Calu3 (cell line): ENCODE results near the gene GMDS. TPM values are rescaled to one million over a fixed set of nuclear protein-coding genes. Genes with fewer than 3 reads are reported as not detected.
A peak's percentile ranks its signal among the peaks of the same experiment; 100 is the strongest.

ENCODE experiments used
- BruUV-seq: library from RNA; stranded (reverse); fragments of 400-500 nt; replicated peaks from 2 replicates; lab custom pipeline; 2021; lab: Mats Ljungman, UMichigan
- CTCF ChIA-PET: fragments of 300-600 bp; sonication (Branson Sonifier 250); formaldehyde crosslinking; loops from one replicate; lab custom pipeline; 2022; ENCODE audit warnings: antibody characterized with exemption; lab: Charles Lee
- DNase-seq: peaks from one replicate; pipeline ENCODE4 v3.0.0; 2022
- H3K27ac Mint-ChIP-seq: one replicate; pipeline ENCODE4 v1.8.0; 2022; ENCODE audit warnings: mixed read lengths; ENCODE audit not compliant: unreplicated experiment
- H3K27me3 Mint-ChIP-seq: one replicate; pipeline ENCODE4 v1.8.0; 2022; ENCODE audit warnings: mixed read lengths; ENCODE audit not compliant: unreplicated experiment
- H3K36me3 Mint-ChIP-seq: one replicate; pipeline ENCODE4 v1.8.0; 2022; ENCODE audit warnings: mild to moderate bottlenecking, moderate library complexity, mixed read lengths; ENCODE audit not compliant: insufficient read depth, unreplicated experiment
- H3K4me1 Mint-ChIP-seq: one replicate; pipeline ENCODE4 v1.8.0; 2022; ENCODE audit warnings: mild to moderate bottlenecking, low read depth, mixed read lengths; ENCODE audit not compliant: unreplicated experiment
- H3K4me3 Mint-ChIP-seq: one replicate; pipeline ENCODE4 v1.8.0; 2022; ENCODE audit warnings: mild to moderate bottlenecking, low read depth, moderate library complexity, mixed read lengths; ENCODE audit not compliant: unreplicated experiment
- H3K9me3 Mint-ChIP-seq: one replicate; pipeline ENCODE4 v1.8.0; 2022; ENCODE audit warnings: low read depth, mixed read lengths; ENCODE audit not compliant: unreplicated experiment
- intact Hi-C: fragments of 100-400 bp; cut with micrococcal nuclease; formaldehyde crosslinking; loops from one replicate; pipeline ENCODE4 v1.10.0; 2022; ENCODE audit not compliant: unreplicated experiment
- total RNA-seq: library from RNA; stranded (reverse); gene quantifications from 2 replicates; pipeline ENCODE4 v1.2.3, GENCODE V29; 2022
- TF ChIP-seq, protein P1 (sequence below): fragments of 200-600 bp; IDR thresholded peaks from one replicate; pipeline ENCODE4 v1.8.0; 2022; ENCODE audit warnings: antibody characterized with exemption; ENCODE audit not compliant: unreplicated experiment

The GMDS gene
- total RNA-seq, 1 experiment from 2014 or later: 58.2 TPM

DNA sequence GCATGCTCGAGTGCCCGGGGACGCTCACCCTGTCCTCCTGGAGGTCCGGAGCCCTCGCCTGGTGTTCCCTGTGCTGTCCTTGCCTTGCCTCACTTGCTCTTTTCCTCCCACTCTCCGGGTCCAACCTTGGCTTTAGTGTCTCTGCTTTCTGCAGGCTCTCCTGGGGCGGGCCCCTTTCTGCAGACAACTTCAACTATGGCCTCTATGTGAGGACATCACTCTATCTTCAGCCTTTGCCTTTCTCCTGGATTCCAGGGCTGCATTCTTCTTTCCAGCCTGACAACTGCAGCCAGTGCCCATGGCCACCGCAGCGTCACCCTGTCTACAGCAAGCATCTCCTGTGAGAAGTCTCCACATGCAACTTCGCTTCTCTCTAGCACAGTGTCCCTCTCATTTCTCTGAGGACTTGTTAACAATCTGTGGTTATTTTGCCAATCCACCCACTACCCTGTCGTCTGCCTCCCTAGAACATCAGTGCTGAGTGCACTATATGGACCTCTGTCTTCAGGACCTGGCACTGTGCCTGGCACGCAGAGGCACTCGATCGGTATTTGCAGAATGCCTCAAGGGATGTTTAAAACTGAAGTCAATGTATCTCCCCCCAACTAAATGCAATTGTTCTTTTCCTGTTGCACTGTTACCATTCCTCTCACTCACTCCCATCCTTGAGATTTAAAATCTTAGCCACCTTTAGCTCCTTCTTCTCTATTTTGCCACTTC, 599.8 kb downstream of the GMDS start:
- H3K4me3 Mint-ChIP-seq: no peak overlapping the region
- CTCF ChIA-PET: no interaction called here
- H3K27ac Mint-ChIP-seq: no peak overlapping the region
- TF ChIP-seq, protein P1, sequence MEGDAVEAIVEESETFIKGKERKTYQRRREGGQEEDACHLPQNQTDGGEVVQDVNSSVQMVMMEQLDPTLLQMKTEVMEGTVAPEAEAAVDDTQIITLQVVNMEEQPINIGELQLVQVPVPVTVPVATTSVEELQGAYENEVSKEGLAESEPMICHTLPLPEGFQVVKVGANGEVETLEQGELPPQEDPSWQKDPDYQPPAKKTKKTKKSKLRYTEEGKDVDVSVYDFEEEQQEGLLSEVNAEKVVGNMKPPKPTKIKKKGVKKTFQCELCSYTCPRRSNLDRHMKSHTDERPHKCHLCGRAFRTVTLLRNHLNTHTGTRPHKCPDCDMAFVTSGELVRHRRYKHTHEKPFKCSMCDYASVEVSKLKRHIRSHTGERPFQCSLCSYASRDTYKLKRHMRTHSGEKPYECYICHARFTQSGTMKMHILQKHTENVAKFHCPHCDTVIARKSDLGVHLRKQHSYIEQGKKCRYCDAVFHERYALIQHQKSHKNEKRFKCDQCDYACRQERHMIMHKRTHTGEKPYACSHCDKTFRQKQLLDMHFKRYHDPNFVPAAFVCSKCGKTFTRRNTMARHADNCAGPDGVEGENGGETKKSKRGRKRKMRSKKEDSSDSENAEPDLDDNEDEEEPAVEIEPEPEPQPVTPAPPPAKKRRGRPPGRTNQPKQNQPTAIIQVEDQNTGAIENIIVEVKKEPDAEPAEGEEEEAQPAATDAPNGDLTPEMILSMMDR: no peak
- H3K9me3 Mint-ChIP-seq: no peaks in the 10 kb centered on the region
- no peak for DNase-seq
- BruUV-seq: no TSS peak
- H3K4me1 Mint-ChIP-seq: peaks cover 35% of the 10 kb centered on the region
- peaks cover under 1% of the 10 kb centered on the region for H3K36me3 Mint-ChIP-seq
- no peaks in the 10 kb centered on the region for H3K27me3 Mint-ChIP-seq
- intact Hi-C loops: no loop called here

DNA sequence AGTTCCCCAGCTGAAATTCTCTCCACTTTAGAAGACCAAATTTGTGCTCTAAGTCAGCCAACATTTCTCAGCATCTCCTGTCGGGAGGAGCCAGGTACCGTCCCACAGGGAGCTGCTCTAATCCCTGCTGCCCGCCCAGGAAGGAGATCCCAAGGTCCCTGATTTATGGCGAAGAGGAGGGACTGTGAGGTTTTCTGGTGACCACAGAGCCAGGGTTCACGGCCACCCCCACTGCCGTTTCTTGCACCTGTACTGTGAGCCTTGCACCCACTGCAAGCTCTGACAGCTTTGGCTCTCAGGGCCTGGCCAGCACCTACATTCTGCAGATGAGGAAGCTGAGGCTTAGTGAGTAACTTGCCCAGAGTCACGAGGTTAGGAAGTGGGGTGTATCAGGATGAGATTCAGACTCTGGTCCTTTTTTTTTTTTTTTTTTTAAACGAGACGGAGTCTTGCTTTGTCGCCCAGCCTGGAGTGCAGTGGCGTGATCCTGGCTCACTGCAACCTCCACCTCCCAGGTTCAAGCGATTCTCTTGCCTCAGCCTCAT, 600.8 kb downstream of the GMDS start:
- H3K9me3 Mint-ChIP-seq: no peaks in the 10 kb centered on the region
- no TSS peak for BruUV-seq

DNA sequence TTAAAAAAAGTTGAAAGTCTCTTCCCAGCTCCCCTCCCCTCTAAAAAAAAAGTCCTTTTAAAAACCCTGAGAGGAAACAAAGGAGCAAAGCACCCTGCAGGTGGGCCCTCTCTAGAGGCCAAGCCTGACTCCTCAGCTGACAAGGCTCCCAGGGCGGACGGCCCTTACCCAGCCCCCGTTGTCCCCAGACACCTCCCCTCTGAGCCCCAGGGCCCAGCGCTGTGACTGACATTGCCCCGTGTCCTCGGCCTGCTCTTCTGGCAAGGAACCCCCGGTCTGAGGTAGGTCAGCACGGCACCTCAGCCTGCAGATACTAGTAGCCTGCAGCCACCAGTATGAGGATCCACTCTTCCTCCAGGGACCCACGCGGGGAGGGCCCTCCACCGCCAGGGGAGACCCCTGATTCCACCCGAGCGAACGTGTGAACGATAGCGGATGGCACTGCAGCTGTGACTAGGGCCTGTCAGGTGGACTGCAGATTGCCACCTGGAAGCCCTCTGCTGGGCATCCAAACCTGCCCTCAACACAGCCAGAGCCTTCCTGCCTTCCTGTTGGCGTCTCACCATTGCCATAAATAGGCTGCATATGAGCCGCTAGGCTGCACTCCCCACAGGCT, 601.5 kb downstream of the GMDS start:
- CTCF ChIA-PET: no interaction called here
- Mint-ChIP-seq H3K9me3 (no peaks in the 10 kb centered on the region), H3K27me3 (no peaks in the 10 kb centered on the region), H3K36me3 (peaks cover 6% of the 10 kb centered on the region), H3K4me3 (no peak overlapping the region), H3K4me1 (peaks cover 40% of the 10 kb centered on the region), H3K27ac (no peak overlapping the region)
- no TSS peak for BruUV-seq
- TF ChIP-seq, protein P1: no peak
- DNase-seq: no peak
- intact Hi-C loops: loop anchor here (5.0 kb wide), 1 partner anchor 43 kb away; no protein-coding TSS in a partner anchor

More for the DNA sequence above, 600.8 kb downstream of the GMDS start:
- CTCF ChIA-PET: no interaction called here
- H3K36me3 Mint-ChIP-seq: peaks cover 6% of the 10 kb centered on the region
- no peak overlapping the region for H3K27ac Mint-ChIP-seq
- DNase-seq: no peak
- H3K27me3 Mint-ChIP-seq: no peaks in the 10 kb centered on the region
- H3K4me3 Mint-ChIP-seq: no peak overlapping the region
- intact Hi-C loops: loop anchor here (5.0 kb wide), 1 partner anchor 43 kb away; no protein-coding TSS in a partner anchor
- H3K4me1 Mint-ChIP-seq: peaks cover 40% of the 10 kb centered on the region
- TF ChIP-seq, protein P1: no peak

DNA sequence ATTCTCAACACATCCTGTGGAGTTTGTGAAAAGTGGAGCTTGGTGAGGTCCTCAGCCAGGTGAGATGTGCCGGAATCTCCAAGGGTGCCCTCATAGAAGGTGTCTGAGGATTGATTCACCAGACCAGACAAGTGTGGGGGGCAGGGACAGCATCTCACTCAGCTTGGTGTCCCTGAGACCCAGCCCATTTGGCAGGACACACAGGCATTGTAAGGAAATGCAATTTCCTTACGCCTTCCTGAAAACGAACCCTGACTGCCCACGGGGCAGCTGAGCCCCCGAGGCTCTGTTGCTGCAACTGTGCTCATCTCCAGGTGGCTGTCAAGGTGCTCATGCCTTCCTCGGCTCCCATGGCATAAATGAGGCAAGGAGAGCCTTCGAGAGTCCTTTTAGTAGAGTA, 602.3 kb downstream of the GMDS start:
- BruUV-seq: no TSS peak
- intact Hi-C loops: loop anchor here (5.0 kb wide), 1 partner anchor 44 kb away; no protein-coding TSS in a partner anchor
- CTCF ChIA-PET: no interaction called here
- Mint-ChIP-seq H3K4me3 (peak overlapping the region; percentile 11), H3K9me3 (no peaks in the 10 kb centered on the region), H3K36me3 (peaks cover 6% of the 10 kb centered on the region), H3K4me1 (peaks cover 40% of the 10 kb centered on the region), H3K27ac (no peak overlapping the region), H3K27me3 (no peaks in the 10 kb centered on the region)
- TF ChIP-seq, protein P1: no peak
- no peak for DNase-seq
